Activated CD8-positive, alpha-beta memory T cell treated with anti-CD3 and anti-CD28 coated beads for 36 hours (primary cell): ENCODE measurements around the gene C1orf198. TPM values are rescaled to one million over a fixed set of nuclear protein-coding genes. Genes with fewer than 3 reads are reported as not detected.

Experiments used
- CTCF ChIA-PET: fragments of 350-600 bp; sonication (Branson Sonifier 250); formaldehyde crosslinking; loops from one replicate; lab custom pipeline; 2021; ENCODE audit warnings: antibody characterized with exemption; lab: Charles Lee
- POLR2A ChIA-PET: fragments of 350-600 bp; sonication (Branson Sonifier 250); formaldehyde crosslinking; loops from one replicate; lab custom pipeline; 2021; ENCODE audit warnings: antibody characterized with exemption; lab: Charles Lee
- total RNA-seq, 2 experiments: library from RNA; stranded (reverse); gene quantifications; one replicate each; pipeline ENCODE4 v1.2.3, GENCODE V29; 2021

The C1orf198 gene
- total RNA-seq, 2 experiments from 2014 or later = 6.1 to 6.6 TPM

DNA sequence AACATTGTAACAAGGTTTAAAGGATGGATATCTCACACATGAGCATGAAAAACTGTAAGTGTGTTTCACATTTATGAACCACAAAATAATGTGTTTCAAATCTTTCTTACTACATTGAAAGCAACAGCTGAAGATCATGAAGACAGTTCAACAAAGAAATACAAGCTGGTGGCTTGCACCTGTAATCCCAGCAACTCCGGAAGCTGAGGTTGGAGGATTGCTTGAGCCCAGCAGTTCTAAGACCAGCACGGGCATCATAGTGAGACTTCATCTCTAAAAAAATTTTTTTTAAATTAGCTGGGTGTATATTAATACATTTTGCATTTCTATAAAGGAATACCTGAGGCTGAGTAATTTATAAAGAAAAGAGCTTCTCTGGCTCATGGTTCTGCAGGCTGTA, 27.1 kb upstream of the C1orf198 start:
- CTCF ChIA-PET = no interaction called here
- POLR2A ChIA-PET = no interaction called here

DNA sequence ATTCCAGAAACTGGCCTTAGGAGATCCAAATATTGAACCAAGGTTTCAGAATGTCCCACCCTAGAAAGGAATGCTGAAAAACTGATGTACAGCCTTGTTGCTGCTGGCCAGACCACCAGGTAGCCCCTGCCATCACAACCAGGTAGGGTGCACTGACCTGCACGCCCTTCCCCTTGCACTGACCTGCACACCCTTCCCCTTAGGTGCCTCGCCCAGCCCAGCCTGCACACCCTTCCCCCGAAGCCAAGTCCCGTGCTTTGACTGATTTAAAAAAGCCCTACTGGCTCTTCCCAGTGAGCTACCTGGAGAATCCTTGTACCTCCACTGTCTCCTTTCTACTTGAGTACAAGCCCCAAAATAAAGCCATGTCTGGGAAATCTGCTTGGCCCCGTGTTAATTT, 26.3 kb upstream of the C1orf198 start:
- ChIA-PET CTCF (no interaction called here), POLR2A (no interaction called here)

DNA sequence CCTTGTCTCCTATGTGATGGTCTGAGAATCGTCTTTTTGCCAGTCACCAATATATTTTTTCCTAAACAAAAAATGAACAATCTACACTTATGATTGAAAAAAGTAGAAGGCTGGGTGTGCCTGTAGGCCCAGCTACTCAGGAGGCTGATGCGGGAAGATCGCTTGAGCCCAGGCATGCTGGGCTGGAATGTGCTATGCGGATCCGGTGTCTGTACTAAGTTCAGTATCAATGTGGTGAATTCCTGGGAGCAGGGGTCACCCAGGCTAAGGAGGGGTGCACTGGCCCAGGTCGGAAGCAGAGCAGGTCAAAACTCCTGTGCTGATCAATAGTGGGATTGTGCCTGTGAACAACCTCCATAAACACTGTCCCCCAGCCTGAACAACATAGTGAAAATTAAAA, 25.7 kb upstream of the C1orf198 start:
- ChIA-PET CTCF (no interaction called here), POLR2A (no interaction called here)

DNA sequence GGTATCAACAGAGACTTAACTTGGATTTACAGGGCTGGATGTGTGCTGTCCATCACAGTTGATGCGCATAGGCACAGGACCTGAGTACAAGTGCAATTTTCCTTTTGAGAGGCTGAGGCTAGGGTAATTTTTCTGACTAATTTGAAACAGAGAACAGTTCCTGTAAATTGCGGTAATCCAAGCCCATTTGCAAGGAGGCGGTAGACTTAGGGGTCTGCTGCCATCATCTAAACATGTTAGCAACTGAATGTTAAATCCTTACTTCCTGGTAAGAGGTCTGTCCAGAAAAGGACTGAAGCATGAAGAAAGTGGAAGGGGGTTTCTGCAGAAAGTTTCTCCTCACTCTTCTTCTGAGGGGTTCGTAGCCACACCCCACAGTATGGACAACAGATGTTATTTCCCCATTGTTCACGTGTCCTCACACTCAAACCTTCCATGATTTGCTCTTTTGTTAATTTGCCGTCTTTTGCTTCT, 23.7 kb upstream of the C1orf198 start:
- POLR2A ChIA-PET = no interaction called here
- CTCF ChIA-PET = no interaction called here

- POLR2A ChIA-PET = no interaction called here
- CTCF ChIA-PET = interaction anchor here (0.6 kb wide), 1 partner anchor 483 kb away, joined by 4 read pairs; no protein-coding TSS in a partner anchor
These were observed 23.1 kb upstream of the C1orf198 start for GRCh38 chr1:230891413-230891812.

DNA sequence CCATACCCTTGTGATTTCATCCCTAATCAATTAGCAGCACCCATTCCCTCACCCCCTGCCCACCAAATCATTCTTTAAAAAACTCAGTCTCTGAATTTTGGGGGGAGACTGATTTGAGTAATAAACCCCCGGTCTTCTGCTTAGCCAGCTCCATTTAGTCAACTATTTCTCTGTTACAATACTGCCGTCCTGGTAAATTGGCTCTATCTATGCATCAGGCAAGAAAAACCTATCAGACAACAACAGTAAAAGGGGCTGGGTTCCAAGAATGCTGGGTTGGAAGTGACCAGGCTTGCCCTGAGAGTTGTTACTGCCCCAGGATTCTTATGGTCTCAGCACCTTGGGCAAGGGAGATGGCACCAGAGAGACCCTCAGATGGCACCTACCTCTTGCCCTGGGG, 16.3 kb upstream of the C1orf198 start:
- ChIA-PET CTCF (no interaction called here), POLR2A (no interaction called here)

- CTCF ChIA-PET = no interaction called here
- POLR2A ChIA-PET = no interaction called here
These were observed 15.6 kb upstream of the C1orf198 start for GRCh38 chr1:230883967-230884366.

DNA sequence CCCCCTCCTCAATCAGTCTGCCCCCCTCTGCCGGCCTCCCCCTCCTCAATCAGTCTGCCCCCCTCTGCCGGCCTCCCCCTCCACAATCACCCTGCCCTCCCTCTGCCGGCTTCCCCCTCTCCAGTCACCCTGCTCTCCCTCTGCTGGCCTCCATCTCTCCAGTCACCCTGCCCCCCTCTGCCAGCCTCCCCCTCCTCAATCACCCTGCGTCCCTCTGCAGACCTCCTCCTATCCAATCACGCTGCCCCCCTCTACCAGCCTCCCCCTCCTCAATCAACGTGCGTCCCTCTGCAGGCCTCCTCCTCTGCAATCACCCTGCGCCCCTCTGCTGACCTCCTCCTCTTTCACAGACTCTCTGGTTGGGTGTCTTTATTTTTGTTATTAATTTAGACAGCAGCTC, 11.5 kb upstream of the C1orf198 start:
- POLR2A ChIA-PET = no interaction called here
- CTCF ChIA-PET = no interaction called here

GRCh38 chr1:230878591-230878990, 10.3 kb upstream of the C1orf198 start:
- ChIA-PET CTCF (no interaction called here), POLR2A (no interaction called here)

- ChIA-PET CTCF (no interaction called here), POLR2A (no interaction called here)
These were observed 9.7 kb upstream of the C1orf198 start for GRCh38 chr1:230877924-230878590.

DNA sequence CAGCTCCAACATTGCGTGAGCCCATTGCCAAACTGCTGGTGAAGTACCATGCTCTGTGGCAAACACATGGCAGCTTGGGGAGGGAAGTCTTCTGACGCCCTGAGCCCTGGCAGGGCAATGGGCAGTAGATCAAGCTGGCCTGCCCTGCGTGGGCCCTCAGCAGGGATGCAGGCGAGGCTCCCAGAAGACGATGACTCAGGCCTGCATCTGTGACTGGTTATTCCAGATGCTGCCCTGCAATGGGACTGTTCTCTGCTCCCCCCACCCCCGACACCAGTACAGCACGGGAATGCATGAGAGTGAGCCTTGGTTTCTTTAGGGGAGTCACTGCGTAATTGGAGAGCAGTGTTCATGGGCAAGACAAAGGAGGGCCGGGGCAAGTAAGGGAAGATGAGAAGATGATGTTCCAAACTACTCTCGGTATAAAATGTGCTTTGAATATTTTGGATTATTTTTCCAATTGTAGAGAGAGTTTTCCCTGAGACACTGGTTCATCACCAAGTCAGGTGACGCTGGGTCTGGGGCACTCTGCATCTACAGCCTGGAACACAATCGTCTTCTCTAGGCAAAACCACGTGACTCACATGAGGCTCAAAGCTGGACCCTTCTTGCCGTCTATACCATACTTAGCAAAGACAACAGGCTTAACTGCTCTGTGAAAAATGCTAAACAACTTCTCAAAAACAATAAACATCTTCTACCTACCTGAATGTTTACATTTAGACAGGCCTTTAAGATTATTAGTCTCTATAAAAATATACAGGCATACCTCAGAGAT, 9.0 kb upstream of the C1orf198 start:
- ChIA-PET CTCF (no interaction called here), POLR2A (no interaction called here)

DNA sequence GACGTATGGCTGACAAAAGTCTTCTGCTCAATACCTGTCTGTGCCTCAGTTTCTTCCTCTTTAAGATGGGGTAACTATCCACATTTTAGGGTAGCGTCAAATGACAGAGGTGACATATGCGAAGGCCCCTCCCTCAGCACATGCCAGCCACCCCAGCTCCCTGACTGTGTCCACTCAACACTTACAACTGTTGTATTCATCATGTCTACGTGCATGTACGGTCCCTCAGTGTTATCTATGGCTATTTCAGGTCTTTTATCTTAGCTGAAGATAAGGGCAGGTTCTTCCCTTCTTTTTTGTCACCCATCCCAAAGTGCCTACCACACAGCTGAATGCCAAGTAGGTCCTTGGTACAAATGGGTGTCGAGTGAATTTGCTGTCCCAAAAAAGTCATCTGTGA, 8.3 kb upstream of the C1orf198 start:
- ChIA-PET POLR2A (no interaction called here), CTCF (no interaction called here)

- ChIA-PET POLR2A (no interaction called here), CTCF (no interaction called here)
These were observed 7.0 kb upstream of the C1orf198 start for GRCh38 chr1:230875370-230875769.

GRCh38 chr1:230870916-230871315, 2.6 kb upstream of the C1orf198 start:
- CTCF ChIA-PET = no interaction called here
- POLR2A ChIA-PET = no interaction called here

- ChIA-PET POLR2A (interaction anchor here (0.5 kb wide), 1 partner anchor 304 kb away, joined by 7 read pairs; no protein-coding TSS in a partner anchor), CTCF (no interaction called here)
These were observed 1.2 kb upstream of the C1orf198 start for GRCh38 chr1:230869500-230869899.

GRCh38 chr1:230868736-230869385, 540 bp upstream of the C1orf198 start:
- ChIA-PET POLR2A (interaction anchor here (0.5 kb wide), 1 partner anchor 305 kb away, joined by 7 read pairs; no protein-coding TSS in a partner anchor), CTCF (no interaction called here)

GRCh38 chr1:230867101-230867902, 1.0 kb downstream of the C1orf198 start:
- CTCF ChIA-PET = no interaction called here
- POLR2A ChIA-PET = no interaction called here

DNA sequence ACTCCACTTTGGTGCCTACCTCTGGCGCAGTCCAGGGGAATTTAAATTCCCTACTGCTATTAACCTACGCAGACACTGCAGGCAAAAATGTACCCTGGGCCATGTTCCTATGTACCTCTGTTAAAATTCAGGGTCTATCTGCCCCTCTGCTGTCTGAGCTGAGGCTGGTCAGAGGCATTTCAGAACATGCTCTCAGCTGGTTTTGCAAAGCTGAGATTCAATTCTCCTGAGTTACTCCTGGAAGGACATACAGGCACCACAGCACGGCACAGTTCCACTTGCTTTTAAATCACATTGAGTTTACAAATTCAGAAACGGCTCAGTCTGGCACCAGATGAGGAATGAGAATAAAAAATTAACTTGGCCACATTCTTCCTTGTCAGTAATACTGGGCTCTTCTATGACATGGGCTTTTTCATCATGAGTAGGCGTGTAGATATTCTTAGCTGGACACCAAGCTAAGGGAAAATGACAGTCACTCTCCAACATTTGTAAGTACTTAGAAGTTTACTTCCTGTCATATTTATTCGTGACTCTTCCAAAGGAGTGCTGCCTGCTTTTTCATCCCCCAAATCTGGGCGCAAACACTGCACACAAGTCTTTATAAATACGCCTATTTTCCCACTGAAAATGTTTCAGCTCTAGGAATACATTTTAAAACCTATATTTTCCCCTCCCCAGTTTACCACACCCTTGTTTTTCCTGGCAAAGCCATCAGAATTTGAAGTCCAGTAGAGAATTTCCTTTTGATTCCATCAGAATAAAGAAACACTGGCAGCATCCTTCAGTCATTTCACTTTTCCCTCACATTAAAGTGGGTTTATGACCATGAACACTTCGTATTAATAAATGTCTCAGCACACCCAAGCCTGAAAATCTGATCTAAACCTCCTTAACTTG, 1.9 kb downstream of the C1orf198 start:
- ChIA-PET POLR2A (no interaction called here), CTCF (no interaction called here)
